Measurements from ENCODE around the gene CLDN19. TPM values are rescaled to one million over a fixed set of nuclear protein-coding genes. Genes with fewer than 3 reads are reported as not detected.

CLDN19 gene
- not detected in 2 replicates for total RNA-seq

GRCh38 chr1:42739753-42740700, at the start of gene CLDN19:
Gene CLDN19 (minus strand): TSS chr1:42740236. CDS start chr1:42740063, 173 bp downstream.

GRCh38 chr1:42784946-42785693, 45.1 kb upstream of the CLDN19 start, which contains the start of gene TMEM269:
Gene TMEM269 (plus strand): TSS chr1:42784991. CDS start chr1:42789894, 4,903 bp downstream.

GRCh38 chr1:42766741-42767509, 26.9 kb upstream of the CLDN19 start, which contains the start of the genes C1orf50 and P3H1:
Gene C1orf50 (plus strand): TSS chr1:42767249. CDS start chr1:42767312, 63 bp downstream.
Gene P3H1 (minus strand): TSS chr1:42767028. CDS start chr1:42766971, 57 bp downstream.

Other genes starting within 250 kb of the CLDN19 start
- gene PPIH, start 81.8 kb downstream of the CLDN19 start, total RNA-seq, result 10.5 and 26.5 TPM in 2 replicates
- gene YBX1, start 57.8 kb downstream of the CLDN19 start, total RNA-seq, result 547 and 612 TPM in 2 replicates
- 173 and 243 TPM in 2 replicates for gene P3H1, start 26.8 kb upstream of the CLDN19 start, total RNA-seq
- 3.3 TPM in 2 replicates for gene C1orf50, start 27.0 kb upstream of the CLDN19 start, total RNA-seq
- under 0.01 TPM in 1 of 2 replicates, not detected in the other for gene TMEM269, start 44.8 kb upstream of the CLDN19 start, total RNA-seq
- 11.3 and 22.1 TPM in 2 replicates for gene ERMAP, start 76.9 kb upstream of the CLDN19 start, total RNA-seq
- gene SVBP, start 77.2 kb upstream of the CLDN19 start, total RNA-seq, result 10.6 and 11.6 TPM in 2 replicates
- gene ZNF691, start 106.4 kb upstream of the CLDN19 start, total RNA-seq, result 5.9 and 6.3 TPM in 2 replicates
- 118 and 246 TPM in 2 replicates for gene SLC2A1, start 218.6 kb upstream of the CLDN19 start, total RNA-seq

Measured in placental pericyte (primary cell).